A549 (cell line): Measurements from ENCODE around the gene SLC7A10. TPM values are rescaled to one million over a fixed set of nuclear protein-coding genes. Genes with fewer than 3 reads are reported as not detected.

Source experiments
- ATAC-seq, 2 experiments: fragments of 200-7000 bp in 1 of 2; fragments of >200 bp in 1 of 2; cut with Nextera tagmentation in 1 of 2; cut with Tn5 transposase in 1 of 2; 3 replicates each; pipeline versions ENCODE4 v1.8.0 to v1.9.1; 2018 to 2020; ENCODE audit warnings: mild to moderate bottlenecking in 1 of 2, moderate library complexity in 1 of 2
- CTCF ChIA-PET: fragments of 300-600 bp; sonication (Branson Sonifier 250); formaldehyde crosslinking; extraction: SDS; loops from one replicate; lab custom pipeline; 2021; ENCODE audit warnings: antibody characterized with exemption, inconsistent platforms; lab: Yijun Ruan, JAX
- POLR2A ChIA-PET: fragments of 350-600 bp; formaldehyde crosslinking; extraction: SDS; loops from one replicate; lab custom pipeline; 2021; ENCODE audit warnings: antibody characterized with exemption, inconsistent platforms; lab: Yijun Ruan, JAX
- DNase-seq, 2 experiments: peaks; one replicate each; pipeline versions ENCODE4 v3.0.0 to v3.0.0-alpha.2; 2011 to 2016; ENCODE audit warnings: low read depth in 1 of 2, low spot score in 1 of 2
- FAIRE-seq: peaks from 2 replicates; lab custom pipeline; 2011; peaks lifted over from hg19 to GRCh38; lab: Jason Lieb, UNC
- H3K27ac ChIP-seq, 2 experiments: fragments of >200 bp; sonication (Bioruptor Twin); formaldehyde crosslinking; 3 replicates each; pipeline ENCODE4 v1.5.1; 2016 to 2017
- H3K4me1 ChIP-seq: fragments of >200 bp; sonication (Bioruptor Twin); formaldehyde crosslinking; 3 replicates; pipeline ENCODE4 v1.6.1; 2016
- H3K4me2 ChIP-seq: fragments of >200 bp; sonication (Bioruptor Twin); formaldehyde crosslinking; 3 replicates; pipeline ENCODE4 v1.6.1; 2016
- H3K4me3 ChIP-seq: fragments of >200 bp; sonication (Bioruptor Twin); formaldehyde crosslinking; 3 replicates; pipeline ENCODE4 v1.5.1; 2016
- H3K9me3 ChIP-seq: fragments of >200 bp; sonication (Bioruptor Twin); formaldehyde crosslinking; 3 replicates; pipeline ENCODE4 v1.6.1; 2016
- BCL3 ChIP-seq: fragments of >200 bp; sonication (Bioruptor Twin); formaldehyde crosslinking; IDR thresholded peaks from 3 replicates; pipeline ENCODE4 v1.6.1; 2016
- CTCF ChIP-seq: fragments of >200 bp; sonication (Bioruptor Twin); formaldehyde crosslinking; IDR thresholded peaks from 3 replicates; pipeline ENCODE4 v1.5.1; 2016
- E2F6 ChIP-seq: IDR thresholded peaks from 2 replicates; pipeline ENCODE4 v1.6.1; 2012; ENCODE audit warnings: low read depth, borderline replicate concordance
- EHF ChIP-seq: fragments of 250-450 bp; sonication (Bioruptor Pico); IDR thresholded peaks from 2 replicates; pipeline ENCODE4 v1.5.0; 2020; ENCODE audit warnings: mild to moderate bottlenecking
- FOSL2 ChIP-seq, 2 experiments: fragments of 450-650 bp in 1 of 2; fragments of >200 bp in 1 of 2; sonication (Bioruptor Twin) in 1 of 2; formaldehyde crosslinking; IDR thresholded peaks; 2 replicates each; pipeline versions ENCODE4 v1.5.0 to v1.6.1; 2016 to 2020; ENCODE audit warnings: mild to moderate bottlenecking in 1 of 2, moderate library complexity in 1 of 2
- FOXS1 ChIP-seq: fragments of 250-450 bp; sonication (Bioruptor Pico); IDR thresholded peaks from 2 replicates; pipeline ENCODE4 v1.5.0; 2020; ENCODE audit warnings: mild to moderate bottlenecking, moderate library complexity
- HDAC2 ChIP-seq: fragments of 200-600 bp; sonication (generic); IDR thresholded peaks from 2 replicates; pipeline ENCODE4 v1.6.1; 2016
- HES2 ChIP-seq: fragments of >200 bp; sonication (Bioruptor Twin); formaldehyde crosslinking; IDR thresholded peaks from 2 replicates; pipeline ENCODE4 v1.6.1; 2016
- HEYL ChIP-seq: fragments of 250-450 bp; sonication (Bioruptor Pico); IDR thresholded peaks from 2 replicates; pipeline ENCODE4 v1.8.0; 2021; ENCODE audit warnings: mild to moderate bottlenecking, moderate library complexity
- HOXA7 ChIP-seq: fragments of 250-450 bp; sonication (Bioruptor Pico); IDR thresholded peaks from 2 replicates; pipeline ENCODE4 v1.5.0; 2020; ENCODE audit warnings: mild to moderate bottlenecking, moderate library complexity
- HOXB5 ChIP-seq: fragments of 250-450 bp; sonication (Bioruptor Pico); IDR thresholded peaks from 2 replicates; pipeline ENCODE4 v1.5.0; 2020; ENCODE audit warnings: mild to moderate bottlenecking, moderate library complexity
- JUN ChIP-seq, 2 experiments: fragments of >200 bp; sonication (Bioruptor Twin); formaldehyde crosslinking; IDR thresholded peaks; 2 replicates in 1 of 2; 3 replicates in 1 of 2; pipeline ENCODE4 v1.6.1; 2016 to 2017
- JUNB ChIP-seq: fragments of >200 bp; sonication (Bioruptor Twin); formaldehyde crosslinking; IDR thresholded peaks from 2 replicates; pipeline ENCODE4 v1.6.1; 2016
- KDM1A ChIP-seq: fragments of 200-600 bp; sonication (generic); IDR thresholded peaks from 2 replicates; pipeline ENCODE4 v1.6.1; 2016; ENCODE audit warnings: low read depth, mild to moderate bottlenecking
- KDM5A ChIP-seq: fragments of 200-600 bp; sonication (generic); IDR thresholded peaks from 2 replicates; pipeline ENCODE4 v1.6.1; 2016; ENCODE audit warnings: antibody characterized with exemption, mild to moderate bottlenecking
- MAX ChIP-seq: IDR thresholded peaks from 2 replicates; pipeline ENCODE4 v1.6.1; 2012
- MAZ ChIP-seq: fragments of 150-350 bp; IDR thresholded peaks from 2 replicates; pipeline ENCODE4 v1.6.1; 2014; ENCODE audit warnings: antibody characterized with exemption, low read depth, low read length, borderline replicate concordance
- NPAS2 ChIP-seq: fragments of 250-450 bp; sonication (Bioruptor Pico); IDR thresholded peaks from 2 replicates; pipeline ENCODE4 v1.8.0; 2022; ENCODE audit warnings: mild to moderate bottlenecking, moderate library complexity, borderline replicate concordance
- NR3C1 ChIP-seq: fragments of >200 bp; sonication (Bioruptor Twin); formaldehyde crosslinking; IDR thresholded peaks from 3 replicates; pipeline ENCODE4 v1.6.1; 2017
- PBX3 ChIP-seq: IDR thresholded peaks from 2 replicates; pipeline ENCODE4 v1.6.1; 2012
- POLR2A ChIP-seq: IDR thresholded peaks from 2 replicates; pipeline ENCODE4 v1.6.1; 2012; ENCODE audit warnings: mild to moderate bottlenecking, low read length
- POLR2AphosphoS2 ChIP-seq: conservative IDR thresholded peaks from 2 replicates; pipeline ENCODE4 v1.6.1; 2012; ENCODE audit warnings: low read length, improper control_type of control experiment, inconsistent platforms
- RAD21 ChIP-seq, 2 experiments: fragments of >200 bp in 1 of 2; sonication (Bioruptor Twin) in 1 of 2; formaldehyde crosslinking in 1 of 2; IDR thresholded peaks in 1 of 2; conservative IDR thresholded peaks in 1 of 2; 2 replicates in 1 of 2; 3 replicates in 1 of 2; pipeline ENCODE4 v1.6.1; 2012 to 2018; ENCODE audit warnings: inconsistent platforms in 1 of 2
- RCOR1 ChIP-seq: fragments of 150-350 bp; IDR thresholded peaks from 2 replicates; pipeline ENCODE4 v1.6.1; 2014; ENCODE audit warnings: antibody characterized with exemption, low read length, low read depth
- REST ChIP-seq: fragments of 200-600 bp; sonication (generic); IDR thresholded peaks from 2 replicates; pipeline ENCODE4 v1.6.1; 2016; ENCODE audit warnings: antibody characterized with exemption, mild to moderate bottlenecking, moderate library complexity
- SREBF2 ChIP-seq: fragments of 450-650 bp; IDR thresholded peaks from 2 replicates; pipeline ENCODE4 v1.6.1; 2014; ENCODE audit warnings: mild to moderate bottlenecking, moderate library complexity
- TFCP2L1 ChIP-seq: fragments of 250-450 bp; sonication (Bioruptor Pico); IDR thresholded peaks from 2 replicates; pipeline ENCODE4 v1.5.0; 2021; ENCODE audit warnings: mild to moderate bottlenecking
- TP53 ChIP-seq: fragments of 250-450 bp; sonication (Bioruptor Pico); IDR thresholded peaks from 2 replicates; pipeline ENCODE4 v1.5.0; 2021; ENCODE audit warnings: mild to moderate bottlenecking, moderate library complexity
- USF2 ChIP-seq: fragments of 450-650 bp; IDR thresholded peaks from 2 replicates; pipeline ENCODE4 v1.6.1; 2014; ENCODE audit warnings: antibody characterized with exemption
- ZC3H11A ChIP-seq: fragments of 450-650 bp; IDR thresholded peaks from 2 replicates; pipeline ENCODE4 v1.6.1; 2014; ENCODE audit warnings: antibody characterized with exemption, mild to moderate bottlenecking
- WGBS: methylation state at CpG from one replicate; pipeline ENCODE4 v1.1.6; 2017; ENCODE audit errors: missing lambda C conversion rate; 5-methylcytosine and 5-hydroxymethylcytosine counted together
- polyA plus RNA-seq, 4 experiments: library from polyadenylated mRNA; depleted of rRNA in 3 of 4; stranded (reverse); fragments of >200 nt; fragmentation: RNase III in 1 of 4; extraction: RNeasy Plus Mini Kit Qiagen cat#74134 plus additional on column Dnase treatment in 1 of 4; gene quantifications; 2 replicates in 3 of 4; 3 replicates in 1 of 4; pipeline ENCODE4 v1.2.3, GENCODE V29; 2011 to 2017

SLC7A10 gene
- polyA plus RNA-seq, 2 of the 4 experiments (the other 2 are of a cell fraction): 0.05 to 0.26 TPM

- H3K27ac ChIP-seq: peak overlapping the region; percentile 43 to 76
- DNase-seq (peak in 1 of 2 experiments; percentile 80), FAIRE-seq (peak; percentile 94), ATAC-seq (peak; percentile 42 to 66)
- peaks cover 29% of the 10 kb centered on the region for H3K4me1 ChIP-seq
- peak overlapping the region; percentile 42 for H3K4me2 ChIP-seq
- ChIA-PET POLR2A (interaction anchor here (1.7 kb wide), 1 partner anchor 29 kb away, joined by 8 read pairs; the partner anchor contains the start of gene CEBPA), CTCF (interaction anchor here (0.8 to 36.6 kb wide), 10 partner anchors 10 to 142 kb away, joined by 3 to 603 read pairs (median 6); partner anchors contain the start of genes CEBPA and CEBPG)
- H3K4me3 ChIP-seq: no peak overlapping the region
- no peaks in the 10 kb centered on the region for H3K9me3 ChIP-seq
- TF ChIP-seq REST (no peak), BCL3 (no peak), KDM1A (peak; percentile 55; the same call in 1 of the 2 replicates), HEYL (CRISPR knock-in tag) (no peak), RCOR1 (no peak), TP53 (CRISPR knock-in tag) (no peak), KDM5A (no peak), MAZ (no peak), NR3C1 (no peak), HOXA7 (CRISPR knock-in tag) (no peak), MAX (peak; percentile 38; the same call in 1 of the 2 replicates), CTCF (no peak), HES2 (no peak), JUNB (0 out of 2 replicates have a peak, but pooled peaks have one; percentile 21), SREBF2 (no peak), NPAS2 (CRISPR knock-in tag) (peak; percentile 48; the same call in 1 of the 2 replicates), RAD21 (conservative IDR thresholded peaks at IDR 0.05 in 1 of 2, IDR thresholded peaks at IDR 0.05 in 1 of 2) (no peak), JUN (IDR thresholded peaks at IDR 0.05) (peak in 1 of 2 experiments; percentile 27; a peak in 1 of 5 replicates), TFCP2L1 (no peak), EHF (CRISPR knock-in tag) (no peak), HOXB5 (CRISPR knock-in tag) (no peak), FOSL2 (IDR thresholded peaks at IDR 0.05) (peak; percentile 48; the same call in 1 of the 2 replicates), FOSL2 (CRISPR knock-in tag; IDR thresholded peaks at IDR 0.05) (peak; percentile 69), FOXS1 (CRISPR knock-in tag) (no peak), POLR2A (no peak), USF2 (no peak), HDAC2 (no peak), PBX3 (no peak), E2F6 (no peak), ZC3H11A (no peak), POLR2AphosphoS2 (no peak)
- WGBS: 54% methylated on average over 16 of the region's 16 CpGs
Observed at GRCh38 chr19:33273881-33274662, 48.4 kb upstream of the SLC7A10 start.
